GM21737 (cell line): ENCODE data around the gene TMEM183A.

Experiments used
- ATAC-seq: cut with Tn5 transposase; IDR thresholded peaks from one replicate; pipeline ENCODE4 v1.9.1; 2021; ENCODE audit warnings: mild to moderate bottlenecking, moderate library complexity; ENCODE audit not compliant: unreplicated experiment

TMEM183A gene

GRCh38 chr1:203044546-203045250, 37.5 kb downstream of the TMEM183A start:
- ATAC-seq: no peak

GRCh38 chr1:203045336-203045735, 38.2 kb downstream of the TMEM183A start:
- ATAC-seq: no peak

- no peak for ATAC-seq
Measured at GRCh38 chr1:203045821-203046594, 38.8 kb downstream of the TMEM183A start.

- ATAC-seq: no peak
Measured at GRCh38 chr1:203046984-203047630, 39.9 kb downstream of the TMEM183A start.

GRCh38 chr1:203048086-203048485, 40.9 kb downstream of the TMEM183A start:
- ATAC-seq: no peak

- ATAC-seq: no peak
Measured at GRCh38 chr1:203048555-203049051, 41.4 kb downstream of the TMEM183A start.

- no peak for ATAC-seq
Measured at GRCh38 chr1:203049077-203049476, 41.9 kb downstream of the TMEM183A start.

- no peak for ATAC-seq
Measured at GRCh38 chr1:203049576-203050180, 42.5 kb downstream of the TMEM183A start.

- ATAC-seq: no peak
Measured at GRCh38 chr1:203050826-203051225, 43.7 kb downstream of the TMEM183A start.

GRCh38 chr1:203051841-203052324, 44.7 kb downstream of the TMEM183A start:
- no peak for ATAC-seq

GRCh38 chr1:203052601-203053000, 45.4 kb downstream of the TMEM183A start:
- no peak for ATAC-seq

GRCh38 chr1:203054184-203054583, 47.0 kb downstream of the TMEM183A start:
- ATAC-seq: no peak

GRCh38 chr1:203054642-203055041, 47.5 kb downstream of the TMEM183A start:
- ATAC-seq: no peak

- no peak for ATAC-seq
Measured at GRCh38 chr1:203055161-203055799, 48.1 kb downstream of the TMEM183A start.

GRCh38 chr1:203056012-203056411, 48.8 kb downstream of the TMEM183A start:
- no peak for ATAC-seq

GRCh38 chr1:203056516-203056915, 49.3 kb downstream of the TMEM183A start:
- ATAC-seq: no peak

GRCh38 chr1:203057911-203058675, 50.9 kb downstream of the TMEM183A start:
- ATAC-seq: no peak

GRCh38 chr1:203058676-203058935, 51.4 kb downstream of the TMEM183A start:
- no peak for ATAC-seq

- no peak for ATAC-seq
Measured at GRCh38 chr1:203059485-203059884, 52.3 kb downstream of the TMEM183A start.

GRCh38 chr1:203060115-203060514, 52.9 kb downstream of the TMEM183A start:
- ATAC-seq: no peak
